GM19025 (cell line): ENCODE results near the gene PRKCA.
A peak's percentile ranks its signal among the peaks of the same experiment; 100 is the strongest.
"Not testable (repeated sequence)": the region's sequence is repeated elsewhere in the genome, so short reads cannot be mapped to it uniquely, and the experiment has no call there.

Experiments
- ATAC-seq: cut with Tn5 transposase; IDR thresholded peaks from one replicate; pipeline ENCODE4 v1.9.1; 2021; ENCODE audit warnings: mild to moderate bottlenecking, low read depth, moderate library complexity; ENCODE audit not compliant: unreplicated experiment

PRKCA gene

DNA sequence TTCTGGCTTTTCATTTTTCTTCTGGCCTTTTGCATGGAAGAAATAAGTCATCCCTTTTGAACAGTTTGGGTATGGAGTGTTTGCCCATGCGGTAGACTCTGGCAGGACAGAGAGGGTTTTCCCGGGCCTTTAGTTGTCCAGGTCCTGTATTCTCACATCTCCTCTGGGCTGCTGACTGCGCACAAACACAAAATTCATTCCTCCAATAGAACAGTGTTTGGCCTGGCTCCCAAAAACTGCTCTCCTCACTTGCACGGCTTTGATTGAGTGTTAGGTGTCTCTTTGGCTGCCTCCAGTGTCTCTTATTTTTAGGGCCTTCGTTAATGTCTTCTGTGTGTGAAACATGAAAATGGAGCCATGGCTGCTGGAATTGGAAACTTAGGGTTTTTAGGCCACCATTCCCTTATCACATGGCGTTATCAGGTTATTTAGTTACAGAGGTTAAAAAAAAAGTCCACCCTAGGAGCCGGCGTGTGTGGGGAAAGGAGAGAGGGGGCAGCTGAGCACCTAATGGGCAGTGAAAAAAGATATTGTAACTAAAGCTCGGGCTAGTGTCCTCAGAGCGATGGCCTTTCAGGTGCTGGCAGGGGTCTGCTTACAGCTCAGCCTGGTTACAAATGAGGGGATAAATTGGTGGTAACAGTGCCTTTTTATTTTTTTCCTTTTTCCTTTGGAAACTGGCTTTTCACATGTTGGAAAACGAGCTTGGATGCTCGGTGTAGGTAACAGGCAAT, 47.3 kb downstream of the PRKCA start:
- ATAC-seq = no peak

DNA sequence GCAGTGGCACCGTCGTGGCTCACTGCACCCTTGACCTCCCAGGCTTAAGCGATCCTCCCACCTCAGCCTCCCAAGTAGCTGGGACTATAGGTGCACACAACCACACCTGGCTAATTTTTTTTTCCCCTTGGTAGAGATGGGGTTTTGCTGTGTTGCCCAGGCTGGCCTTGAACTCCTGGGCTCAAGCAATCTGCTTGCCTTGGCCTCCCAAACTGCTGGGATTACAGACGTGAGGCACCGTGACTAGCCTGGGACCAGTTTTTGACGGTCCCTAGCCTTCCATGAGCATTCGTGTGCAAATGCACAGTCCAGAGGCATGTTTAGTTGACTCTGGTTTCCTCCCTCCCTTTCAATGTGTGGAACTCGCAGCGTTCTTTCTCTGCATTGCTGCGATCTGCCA, 48.2 kb downstream of the PRKCA start:
- ATAC-seq = not testable (repeated sequence)

DNA sequence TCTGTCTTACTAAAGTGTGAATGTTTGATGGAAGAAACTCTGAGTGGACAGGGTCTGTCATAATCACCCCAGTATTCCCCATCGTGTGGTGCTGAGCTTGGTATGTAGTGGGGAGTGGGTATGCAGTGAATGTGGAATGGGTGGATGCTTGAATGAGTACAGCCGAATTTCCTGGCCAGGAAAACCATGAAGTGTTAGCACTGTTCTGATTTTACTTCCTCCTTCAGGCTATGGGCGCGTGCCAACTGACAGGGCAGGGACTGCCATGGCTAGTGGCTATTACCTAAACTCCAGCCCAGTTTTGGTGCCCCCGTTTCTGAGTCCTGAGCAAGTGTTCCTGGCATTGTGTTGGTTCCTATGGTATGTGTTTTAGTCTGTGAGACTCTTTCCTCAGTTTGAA, 48.6 kb downstream of the PRKCA start:
- ATAC-seq = no peak

DNA sequence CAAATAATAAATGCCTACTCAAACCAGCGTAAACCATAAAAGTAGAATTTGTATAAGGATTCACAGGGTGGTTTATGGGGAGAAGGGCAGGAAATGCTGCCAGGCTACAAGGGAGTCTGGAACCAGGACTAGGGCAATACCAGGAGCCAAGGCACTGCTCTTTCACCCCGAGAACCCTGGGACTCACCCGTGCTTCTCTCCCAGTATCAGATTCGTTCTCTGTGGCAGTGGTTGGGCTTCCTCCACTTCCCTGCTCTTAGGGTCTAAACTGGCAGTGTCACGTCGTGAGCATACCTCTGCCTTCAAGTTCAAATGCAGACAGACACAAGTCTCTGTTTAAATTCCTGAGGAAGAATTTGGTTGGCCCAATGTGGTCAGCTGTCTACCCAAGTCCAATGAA, 49.3 kb downstream of the PRKCA start:
- no peak for ATAC-seq

DNA sequence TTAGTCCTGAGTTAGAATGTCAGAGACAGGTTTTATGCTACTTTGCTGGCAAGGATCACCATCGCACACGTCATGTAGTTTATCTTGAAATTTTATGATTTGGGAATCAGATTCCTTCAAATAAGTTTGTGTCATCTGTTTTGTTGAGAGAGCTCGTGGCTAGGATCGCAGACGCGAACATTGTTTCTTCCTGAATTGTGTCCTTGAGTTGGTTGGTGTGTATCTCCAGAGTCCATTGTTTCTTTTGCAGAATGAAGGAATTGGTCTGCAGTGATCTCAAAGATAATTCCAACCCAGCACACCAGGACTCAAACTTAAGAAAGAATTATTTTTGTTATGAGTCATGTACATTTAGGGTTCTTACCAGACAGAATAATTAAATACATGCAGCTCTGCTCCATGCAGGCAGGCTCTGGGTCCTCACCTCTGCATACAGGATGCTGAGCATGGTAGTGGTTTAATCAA, 51.6 kb downstream of the PRKCA start:
- no peak for ATAC-seq

DNA sequence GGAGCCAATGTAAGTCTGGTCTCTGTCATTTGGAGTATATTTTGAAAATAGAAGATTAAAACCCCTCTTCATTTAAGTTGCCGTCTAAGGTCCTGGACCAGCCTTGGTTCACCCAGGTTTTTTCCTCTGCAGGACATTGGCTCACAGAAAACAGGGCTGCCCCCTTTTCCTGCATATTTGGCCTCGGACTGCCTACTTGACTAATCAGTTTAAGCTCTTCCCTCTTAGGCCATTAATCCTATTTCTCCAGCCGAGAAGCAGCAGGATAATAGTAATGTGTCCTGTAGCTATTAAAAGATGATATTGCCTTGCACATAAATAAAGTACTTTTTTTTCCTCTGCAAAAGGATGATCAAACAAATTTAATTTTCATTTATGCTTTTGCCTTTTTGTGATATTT, 52.1 kb downstream of the PRKCA start:
- no peak for ATAC-seq

DNA sequence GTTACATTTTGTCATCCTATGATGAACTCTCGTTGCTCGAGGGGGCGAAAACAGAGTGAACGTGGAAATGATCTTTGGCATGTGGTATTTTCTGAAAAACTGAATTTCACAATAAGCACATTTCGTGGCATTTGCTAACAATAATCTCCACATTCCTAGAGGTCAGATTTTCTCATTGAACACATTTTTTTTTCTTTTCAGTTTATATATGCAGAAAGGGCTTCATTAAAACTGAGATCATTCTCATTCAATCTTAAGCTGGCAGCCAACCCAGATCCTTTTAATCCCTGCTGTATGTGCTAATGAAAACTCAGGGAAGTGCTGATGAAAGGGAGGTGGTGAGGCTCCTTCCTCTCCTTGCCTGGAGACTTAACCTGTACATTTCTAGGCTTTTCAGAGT, 52.6 kb downstream of the PRKCA start:
- ATAC-seq = no peak

DNA sequence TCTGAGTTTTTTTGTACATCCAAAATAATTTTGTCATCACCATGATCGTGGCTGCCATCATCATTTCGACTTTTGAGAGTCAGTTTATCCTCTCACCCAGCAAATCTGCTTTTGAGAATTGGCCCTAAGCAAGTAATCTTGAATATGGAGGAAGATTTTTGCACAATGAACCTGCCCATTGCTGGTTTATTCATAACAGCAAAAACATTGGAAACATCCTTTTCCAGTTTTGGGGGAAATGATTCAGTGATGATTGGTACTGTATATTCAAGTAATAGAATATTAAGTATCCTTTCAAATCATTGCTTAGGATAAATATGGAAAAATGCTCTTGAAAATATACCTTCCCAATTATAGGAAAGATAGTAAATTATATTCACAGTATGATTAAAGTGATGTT, 53.1 kb downstream of the PRKCA start:
- ATAC-seq = no peak

DNA sequence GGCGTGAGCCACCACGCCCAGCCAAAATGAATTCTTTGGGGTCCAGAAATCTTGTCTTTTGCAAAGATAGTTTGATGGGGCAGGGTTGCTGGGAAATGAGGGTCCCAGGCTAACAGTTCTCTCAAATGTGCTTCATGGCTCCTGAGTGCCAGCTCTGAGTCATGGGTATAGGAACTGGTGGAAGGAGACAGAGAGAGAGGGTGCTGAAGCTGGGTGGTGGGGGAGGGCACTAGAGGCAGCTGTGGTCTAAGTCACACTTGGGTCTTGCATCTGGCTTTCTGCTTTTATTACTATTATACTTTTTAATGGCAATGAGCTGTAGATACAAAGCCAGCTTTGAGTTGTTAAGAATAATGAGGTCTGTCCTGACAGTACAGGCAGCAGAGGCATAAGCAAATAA, 54.6 kb downstream of the PRKCA start:
- ATAC-seq = no peak

DNA sequence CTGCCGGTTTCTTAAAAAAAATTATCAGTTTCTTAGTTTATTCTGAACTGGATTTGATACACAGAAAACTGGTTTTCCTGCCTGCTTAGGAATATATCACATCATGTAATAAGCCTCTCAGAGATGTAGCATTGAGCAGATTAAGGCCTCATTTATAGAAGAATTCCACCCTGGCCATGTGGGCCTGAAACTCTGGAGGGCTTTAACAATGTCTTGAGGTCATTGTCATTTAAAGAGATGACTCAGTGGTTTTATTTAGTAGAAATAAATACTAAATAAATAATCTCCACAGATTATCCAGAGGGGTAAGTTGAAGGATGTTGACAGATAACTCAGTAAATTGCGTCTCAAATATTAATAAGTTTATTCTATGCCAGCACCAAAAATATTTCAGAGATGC, 56.9 kb downstream of the PRKCA start:
- no peak for ATAC-seq

DNA sequence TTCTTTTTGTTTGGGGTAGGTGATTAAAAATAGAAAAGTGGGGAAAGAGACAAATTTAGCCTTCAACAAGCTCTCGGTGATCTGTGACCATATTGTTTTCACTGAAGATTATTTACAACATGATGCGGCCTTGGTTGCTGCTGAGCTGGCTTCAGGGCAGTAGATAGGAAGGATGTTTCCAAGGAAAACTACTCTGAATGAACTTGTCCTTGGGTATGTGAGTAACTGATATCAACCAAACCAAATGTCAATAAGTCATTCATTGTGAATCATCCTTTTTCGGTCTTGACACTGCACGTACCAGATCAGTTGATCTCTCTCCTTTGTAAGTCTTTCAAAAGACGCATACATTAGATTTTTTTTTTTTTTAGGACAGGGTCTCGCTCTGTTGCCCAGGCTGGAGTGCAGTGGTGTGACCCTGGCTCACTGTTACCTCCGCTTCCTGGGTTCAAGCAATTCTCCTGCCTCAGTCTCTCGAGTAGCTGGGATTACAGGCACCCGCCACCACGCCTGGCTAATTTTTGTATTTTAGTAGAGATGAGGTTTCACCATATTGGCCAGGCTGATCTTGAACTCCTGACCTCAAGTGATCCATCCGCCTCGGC, 58.6 kb downstream of the PRKCA start:
- not testable (repeated sequence) for ATAC-seq

DNA sequence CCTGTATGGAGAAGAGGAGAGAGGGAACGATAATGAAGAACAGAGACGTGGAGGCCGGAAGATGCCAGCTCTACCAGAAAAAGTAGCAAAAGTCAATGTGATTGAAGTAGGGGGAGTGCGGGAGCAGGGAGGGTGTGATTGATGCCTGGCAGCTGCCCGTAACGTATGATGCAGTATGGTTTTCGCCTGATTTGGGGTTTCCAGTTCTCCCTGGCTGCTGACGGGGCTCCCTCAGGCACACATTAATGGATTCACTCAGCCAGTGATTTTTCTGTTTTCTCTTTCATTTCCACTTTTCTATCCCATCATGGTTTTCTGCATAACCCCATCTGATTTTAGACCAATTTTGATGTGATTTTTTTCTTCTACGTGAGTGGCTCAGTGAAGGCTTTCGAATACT, 62.1 kb downstream of the PRKCA start:
- ATAC-seq = no peak

DNA sequence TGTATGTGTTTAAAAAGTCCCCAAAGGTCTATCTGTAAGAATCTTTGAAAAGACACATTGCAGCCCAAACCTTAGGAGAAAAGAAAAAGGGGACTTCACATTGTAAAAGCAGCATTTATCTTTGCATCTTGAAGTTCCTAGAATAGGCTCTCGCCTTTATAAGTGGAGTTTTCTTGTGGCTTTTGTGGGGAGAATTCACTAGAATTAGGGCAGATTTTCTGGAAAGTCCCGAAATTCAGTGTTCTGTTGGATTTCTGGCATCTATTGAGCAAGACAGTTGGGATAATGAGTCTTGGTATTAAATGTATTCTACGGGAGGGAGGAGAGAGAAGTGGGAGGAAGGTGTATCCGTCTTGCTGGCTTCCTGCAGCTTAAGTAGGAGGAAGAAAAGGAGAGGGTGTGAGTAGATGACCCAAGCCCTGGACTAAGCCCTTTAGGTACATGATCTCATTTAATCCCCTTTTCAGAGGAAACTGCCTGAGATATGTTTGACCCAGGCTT, 62.6 kb downstream of the PRKCA start:
- no peak for ATAC-seq

DNA sequence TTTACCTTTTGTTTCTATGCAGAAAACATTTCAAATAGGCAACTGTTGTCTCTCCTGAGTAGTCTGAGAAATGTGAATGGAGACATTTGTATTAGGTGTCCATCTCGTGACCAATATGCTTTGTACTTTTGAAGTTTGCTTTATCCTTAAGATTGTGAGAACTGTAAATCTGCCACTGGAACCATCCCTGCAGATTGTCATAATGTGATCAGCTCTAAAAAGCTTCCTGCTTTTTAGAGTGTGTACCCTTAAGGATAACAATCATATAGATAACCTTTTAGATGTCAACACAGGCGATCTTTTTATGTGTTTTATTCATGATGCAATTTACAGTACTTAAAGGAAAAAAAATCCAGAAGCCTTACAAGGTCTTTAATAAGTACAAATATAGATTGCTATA, 63.5 kb downstream of the PRKCA start:
- no peak for ATAC-seq

DNA sequence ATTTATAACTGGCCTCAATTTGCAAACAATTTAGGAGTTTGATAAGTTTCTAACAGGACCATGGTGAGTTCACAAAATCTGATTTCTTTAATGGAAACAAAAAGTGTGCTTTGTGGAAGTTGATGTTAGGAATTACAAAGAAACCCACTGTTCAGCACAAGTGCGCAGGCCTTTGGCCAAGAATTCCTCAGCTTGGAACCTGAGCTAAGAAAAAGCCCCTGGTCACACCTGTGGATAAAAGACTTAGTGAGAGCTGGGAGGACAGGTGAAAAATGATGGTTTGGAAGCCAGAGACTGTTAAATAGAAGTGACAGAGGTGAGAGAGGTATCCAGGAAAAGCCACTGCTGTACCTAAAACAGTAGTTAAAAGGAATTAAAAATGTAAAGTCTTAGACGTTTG, 64.7 kb downstream of the PRKCA start:
- ATAC-seq = no peak

DNA sequence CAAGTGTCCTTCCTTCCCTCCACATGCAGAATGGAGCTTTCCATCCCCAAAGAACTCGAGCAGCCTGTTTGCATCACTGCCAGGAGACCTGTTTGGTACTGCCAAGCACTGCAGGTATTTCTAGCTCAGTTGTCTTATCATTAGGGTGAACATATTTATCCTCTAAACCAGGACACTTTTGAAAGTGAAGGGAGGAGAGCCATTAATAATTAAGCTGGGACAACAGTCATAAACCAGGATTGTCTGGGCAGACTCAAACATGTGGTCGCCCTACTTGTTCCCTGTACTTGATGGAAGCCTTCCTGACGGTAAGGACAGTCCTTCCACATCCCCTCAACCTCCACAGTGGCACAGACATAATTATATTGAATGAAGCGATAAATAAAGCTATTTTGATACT, 67.4 kb downstream of the PRKCA start:
- ATAC-seq = no peak

DNA sequence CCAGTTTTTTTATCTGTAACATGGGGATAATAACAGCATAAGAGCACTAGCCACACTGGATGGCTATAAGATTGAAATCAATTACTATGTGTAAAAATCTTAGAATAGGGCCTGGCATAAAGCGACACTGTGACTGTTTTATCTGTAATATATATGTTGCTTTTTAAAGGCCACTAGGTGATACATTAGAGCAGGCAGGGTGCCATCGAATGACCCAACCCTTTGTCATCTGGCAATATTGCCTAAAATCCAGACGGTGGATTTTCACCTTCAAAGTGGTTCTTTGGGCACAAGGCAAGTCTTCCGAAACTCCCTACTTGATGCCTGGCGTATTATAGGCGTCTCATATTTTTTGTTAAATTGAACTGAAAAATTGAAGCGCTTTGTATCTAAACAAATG, 69.1 kb downstream of the PRKCA start:
- no peak for ATAC-seq

DNA sequence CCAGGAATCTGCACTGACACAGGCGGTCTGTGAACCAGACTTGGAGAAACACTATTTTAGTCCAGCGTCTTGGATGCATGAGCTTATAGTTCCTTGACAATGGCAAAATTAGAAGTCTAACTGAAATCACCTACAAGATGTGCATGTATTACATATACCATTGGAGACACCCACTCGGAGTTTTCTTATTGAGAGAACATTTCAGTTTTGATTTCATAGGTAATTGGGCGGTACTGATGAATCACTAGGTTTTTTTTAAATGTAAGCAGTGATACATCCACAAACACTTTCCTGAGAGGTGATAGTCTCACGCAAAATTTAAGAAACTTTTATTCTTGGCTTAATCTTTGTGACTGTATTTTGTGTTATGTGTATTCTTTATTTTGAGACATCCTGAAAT, 69.8 kb downstream of the PRKCA start:
- ATAC-seq = no peak

DNA sequence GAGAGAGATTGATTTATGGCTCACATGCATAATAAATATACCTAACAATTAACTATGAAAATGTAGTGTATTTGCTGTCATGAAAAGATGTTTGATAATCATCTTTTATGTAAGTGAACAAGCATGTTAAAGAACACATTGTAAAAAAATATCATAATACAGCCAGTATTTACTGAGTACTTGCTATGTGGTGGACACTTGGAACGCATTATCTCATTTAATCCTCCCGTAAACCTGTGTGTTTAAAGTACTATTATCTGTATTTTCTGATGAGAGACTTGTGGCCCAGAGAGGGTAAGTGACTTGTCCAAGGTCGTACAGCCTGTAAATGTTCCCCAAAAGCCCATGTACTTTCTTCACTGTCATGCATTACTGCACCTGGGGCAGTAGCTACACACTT, 70.7 kb downstream of the PRKCA start:
- no peak for ATAC-seq

DNA sequence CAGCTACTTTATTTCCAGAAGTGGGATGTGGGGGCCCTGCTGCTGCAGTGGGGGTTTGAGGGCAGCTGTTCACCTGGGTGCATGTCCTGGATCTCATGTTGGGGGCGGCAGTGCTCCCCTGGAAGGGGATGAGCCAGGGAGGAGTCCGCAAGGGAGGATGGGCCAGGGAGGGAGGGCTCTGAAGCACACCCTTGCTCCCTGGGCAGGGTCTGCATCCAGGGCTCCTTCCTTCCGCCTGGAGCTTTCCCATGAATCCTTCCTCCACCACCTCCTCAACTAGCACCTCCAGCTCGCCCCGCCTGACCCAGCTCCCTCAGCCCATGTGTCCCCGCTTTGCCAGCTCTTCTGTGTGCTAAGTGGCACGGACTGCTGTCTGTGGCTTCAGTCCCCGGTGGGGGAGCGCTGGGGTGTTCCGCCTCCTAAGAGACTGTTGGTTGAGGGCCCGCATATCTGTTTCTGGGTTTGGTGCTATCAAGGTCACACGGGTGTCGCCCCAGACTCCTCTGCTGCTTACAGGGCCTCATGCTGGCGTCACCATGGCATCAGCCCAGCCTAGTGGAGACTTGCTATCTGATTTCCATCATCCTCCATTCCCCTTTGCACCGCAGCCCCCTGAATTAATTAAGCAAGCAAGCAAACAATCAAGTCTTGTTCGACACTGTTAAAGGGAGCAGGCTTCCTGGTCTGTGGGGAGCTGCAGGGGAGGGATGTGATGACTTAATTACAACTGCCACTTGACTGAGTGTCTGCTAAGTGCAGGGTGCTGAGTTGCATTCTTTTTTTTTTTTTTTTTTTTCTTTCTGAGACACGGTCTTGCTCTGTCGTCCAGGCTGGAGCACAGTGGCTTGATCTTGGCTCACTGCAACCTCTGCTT, 71.8 kb downstream of the PRKCA start:
- ATAC-seq = no peak

DNA sequence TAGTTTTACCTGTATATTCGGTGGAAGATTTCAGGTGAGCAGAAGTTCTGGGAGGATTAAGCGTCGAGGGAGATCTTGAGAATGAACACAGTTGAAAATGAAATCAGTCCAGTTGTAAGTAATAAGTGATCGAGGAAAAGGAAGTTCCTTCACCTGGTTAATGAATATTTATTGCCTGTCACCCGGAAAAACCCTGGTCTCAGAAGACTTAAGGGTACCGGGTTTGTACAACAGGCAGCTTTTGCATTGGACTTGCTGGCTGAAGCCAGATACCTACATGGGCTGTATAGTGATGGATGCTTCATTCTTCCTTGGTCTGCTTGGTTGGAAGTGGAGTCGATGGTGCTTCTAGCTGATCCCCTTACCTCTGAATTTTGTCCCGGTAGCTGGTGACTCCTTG, 72.7 kb downstream of the PRKCA start:
- peak; percentile 55 for ATAC-seq
